Measurements from ENCODE around the gene PCDHGA12. TPM values are rescaled to one million over a fixed set of nuclear protein-coding genes. Genes with fewer than 3 reads are reported as not detected.
"Not testable (repeated sequence)": the region's sequence is repeated elsewhere in the genome, so short reads cannot be mapped to it uniquely, and the experiment has no call there.

PCDHGA12 gene
- total RNA-seq, 4 donors from 2014 or later: 9.4 to 13.5 (median 10.7) TPM

DNA sequence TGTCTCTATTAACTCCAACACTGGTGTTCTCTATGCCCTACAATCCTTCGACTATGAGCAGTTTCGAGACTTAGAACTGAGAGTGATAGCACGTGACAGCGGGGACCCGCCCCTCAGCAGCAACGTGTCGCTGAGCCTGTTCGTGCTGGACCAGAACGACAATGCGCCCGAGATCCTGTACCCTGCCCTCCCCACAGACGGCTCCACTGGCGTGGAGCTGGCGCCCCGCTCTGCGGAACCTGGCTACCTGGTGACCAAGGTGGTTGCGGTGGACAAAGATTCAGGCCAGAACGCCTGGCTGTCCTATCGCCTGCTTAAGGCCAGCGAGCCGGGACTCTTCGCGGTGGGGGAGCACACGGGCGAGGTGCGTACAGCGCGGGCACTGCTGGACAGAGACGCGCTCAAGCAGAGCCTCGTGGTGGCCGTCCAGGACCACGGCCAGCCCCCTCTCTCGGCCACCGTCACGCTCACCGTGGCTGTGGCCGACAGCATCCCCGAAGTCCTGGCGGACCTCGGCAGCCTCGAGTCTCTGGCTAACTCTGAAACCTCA is 7.5 kb upstream of the PCDHGA12 start:
- DNase-seq: no peak
- Histone ChIP-seq H3K9me3 (no peaks in the 10 kb centered on the region), H3K27me3 (no peaks in the 10 kb centered on the region), H3K4me1 (no peaks in the 10 kb centered on the region), H3K27ac (no peak overlapping the region), H3K4me3 (replicated peaks in 1 of 3) (no peak overlapping the region), H3K36me3 (no peaks in the 10 kb centered on the region)
- intact Hi-C loops (cut with DNase I): no loop called here
- TF ChIP-seq, protein P1, sequence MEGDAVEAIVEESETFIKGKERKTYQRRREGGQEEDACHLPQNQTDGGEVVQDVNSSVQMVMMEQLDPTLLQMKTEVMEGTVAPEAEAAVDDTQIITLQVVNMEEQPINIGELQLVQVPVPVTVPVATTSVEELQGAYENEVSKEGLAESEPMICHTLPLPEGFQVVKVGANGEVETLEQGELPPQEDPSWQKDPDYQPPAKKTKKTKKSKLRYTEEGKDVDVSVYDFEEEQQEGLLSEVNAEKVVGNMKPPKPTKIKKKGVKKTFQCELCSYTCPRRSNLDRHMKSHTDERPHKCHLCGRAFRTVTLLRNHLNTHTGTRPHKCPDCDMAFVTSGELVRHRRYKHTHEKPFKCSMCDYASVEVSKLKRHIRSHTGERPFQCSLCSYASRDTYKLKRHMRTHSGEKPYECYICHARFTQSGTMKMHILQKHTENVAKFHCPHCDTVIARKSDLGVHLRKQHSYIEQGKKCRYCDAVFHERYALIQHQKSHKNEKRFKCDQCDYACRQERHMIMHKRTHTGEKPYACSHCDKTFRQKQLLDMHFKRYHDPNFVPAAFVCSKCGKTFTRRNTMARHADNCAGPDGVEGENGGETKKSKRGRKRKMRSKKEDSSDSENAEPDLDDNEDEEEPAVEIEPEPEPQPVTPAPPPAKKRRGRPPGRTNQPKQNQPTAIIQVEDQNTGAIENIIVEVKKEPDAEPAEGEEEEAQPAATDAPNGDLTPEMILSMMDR (IDR thresholded peaks at IDR 0.05): no peak
- no peak for TF ChIP-seq POLR2A (IDR thresholded peaks at IDR 0.05)
- WGBS, 2 donors: 18 to 23% methylated on average over 22 to 38 of the region's 42 CpGs

- Histone ChIP-seq H3K36me3 (no peaks in the 10 kb centered on the region), H3K4me1 (no peaks in the 10 kb centered on the region), H3K27ac (no peak overlapping the region), H3K27me3 (no peaks in the 10 kb centered on the region), H3K4me3 (replicated peaks in 1 of 3) (no peak overlapping the region), H3K9me3 (no peaks in the 10 kb centered on the region)
- 47 to 52% methylated on average over 26 to 31 of the region's 53 CpGs for WGBS, 2 donors
- TF ChIP-seq, protein P1 (IDR thresholded peaks at IDR 0.05): no peak
- no peak for TF ChIP-seq POLR2A (IDR thresholded peaks at IDR 0.05)
- no peak for DNase-seq
- intact Hi-C loops (cut with DNase I): no loop called here
Measured at GRCh38 chr5:141427783-141428426, 2.4 kb upstream of the PCDHGA12 start.

DNA sequence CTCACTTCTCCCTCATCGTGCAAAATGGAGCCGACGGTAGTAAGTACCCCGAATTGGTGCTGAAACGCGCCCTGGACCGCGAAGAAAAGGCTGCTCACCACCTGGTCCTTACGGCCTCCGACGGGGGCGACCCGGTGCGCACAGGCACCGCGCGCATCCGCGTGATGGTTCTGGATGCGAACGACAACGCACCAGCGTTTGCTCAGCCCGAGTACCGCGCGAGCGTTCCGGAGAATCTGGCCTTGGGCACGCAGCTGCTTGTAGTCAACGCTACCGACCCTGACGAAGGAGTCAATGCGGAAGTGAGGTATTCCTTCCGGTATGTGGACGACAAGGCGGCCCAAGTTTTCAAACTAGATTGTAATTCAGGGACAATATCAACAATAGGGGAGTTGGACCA is 979 bp downstream of the PCDHGA12 start:
- Histone ChIP-seq H3K4me3 (replicated peaks in 1 of 3) (no peak overlapping the region), H3K27me3 (no peaks in the 10 kb centered on the region), H3K4me1 (no peaks in the 10 kb centered on the region), H3K36me3 (no peaks in the 10 kb centered on the region), H3K27ac (no peak overlapping the region), H3K9me3 (no peaks in the 10 kb centered on the region)
- intact Hi-C loops (cut with DNase I): no loop called here
- WGBS, 2 donors: 14 to 16% methylated on average over 36 to 37 of the region's 37 CpGs
- no peak for TF ChIP-seq POLR2A (IDR thresholded peaks at IDR 0.05)
- TF ChIP-seq, protein P1 (IDR thresholded peaks at IDR 0.05): no peak
- DNase-seq: no peak

GRCh38 chr5:141432308-141432707 is 2.0 kb downstream of the PCDHGA12 start:
- WGBS, 2 donors: 23 to 25% methylated on average over 6 to 28 of the region's 38 CpGs
- intact Hi-C loops (cut with DNase I); H3K4me1 ChIP-seq; DNase-seq; H3K27ac ChIP-seq; H3K27me3 ChIP-seq; H3K36me3 ChIP-seq; H3K4me3 ChIP-seq (replicated peaks in 1 of 3); H3K9me3 ChIP-seq: not testable (repeated sequence)

GRCh38 chr5:141432726-141433125 is 2.4 kb downstream of the PCDHGA12 start:
- H3K27me3 ChIP-seq; H3K9me3 ChIP-seq; DNase-seq; H3K27ac ChIP-seq; intact Hi-C loops (cut with DNase I); H3K4me1 ChIP-seq; H3K36me3 ChIP-seq; H3K4me3 ChIP-seq (replicated peaks in 1 of 3): not testable (repeated sequence)
- WGBS, 2 donors: 26% methylated on average over 8 to 12 of the region's 29 CpGs

DNA sequence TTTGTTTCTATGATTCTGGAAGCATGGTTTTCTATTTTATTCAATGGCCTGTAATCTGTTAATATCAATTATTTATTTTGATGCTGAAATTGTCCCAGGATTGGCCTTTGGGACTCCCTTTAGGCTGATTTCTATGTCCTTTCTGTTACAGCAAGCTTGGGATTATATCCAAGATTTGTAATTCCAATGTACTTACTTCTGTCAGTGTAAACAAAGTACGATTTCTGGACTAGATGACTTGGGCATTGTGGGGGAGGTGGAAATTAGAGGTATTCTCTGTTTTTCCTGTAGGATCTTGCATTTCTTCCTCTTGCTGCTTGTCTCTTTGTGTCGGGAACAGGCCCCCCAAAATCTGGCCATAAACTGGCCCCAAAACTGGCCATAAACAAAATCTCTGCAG is 3.7 kb downstream of the PCDHGA12 start:
- intact Hi-C loops (cut with DNase I): no loop called here
- H3K4me1 ChIP-seq: no peaks in the 10 kb centered on the region
- H3K27ac ChIP-seq: no peak overlapping the region
- H3K4me3 ChIP-seq (replicated peaks in 1 of 3): no peak overlapping the region
- WGBS, 2 donors: 75 to 90% methylated on average over 2 of the region's 2 CpGs
- TF ChIP-seq, protein P1 (IDR thresholded peaks at IDR 0.05): no peak
- no peak for TF ChIP-seq POLR2A (IDR thresholded peaks at IDR 0.05)
- no peak for DNase-seq
- H3K36me3 ChIP-seq: no peaks in the 10 kb centered on the region
- H3K27me3 ChIP-seq: no peaks in the 10 kb centered on the region
- H3K9me3 ChIP-seq: no peaks in the 10 kb centered on the region
